HG03196 (cell line): ENCODE results near the gene NCOA1.
"Not testable (repeated sequence)": the region's sequence is repeated elsewhere in the genome, so short reads cannot be mapped to it uniquely, and the experiment has no call there.

Experiments used
- ATAC-seq: cut with Tn5 transposase; IDR thresholded peaks from one replicate; pipeline ENCODE4 v1.9.1; 2021; ENCODE audit not compliant: unreplicated experiment

NCOA1 gene

GRCh38 chr2:24771764-24772586, 280.9 kb downstream of the NCOA1 start:
- ATAC-seq: no peak

GRCh38 chr2:24774373-24774772, 283.3 kb downstream of the NCOA1 start:
- ATAC-seq: no peak

GRCh38 chr2:24779116-24779515, 288.1 kb downstream of the NCOA1 start:
- no peak for ATAC-seq

- no peak for ATAC-seq
Measured at GRCh38 chr2:24783641-24784040, 292.6 kb downstream of the NCOA1 start.

GRCh38 chr2:24785671-24786321, 294.7 kb downstream of the NCOA1 start:
- ATAC-seq: peak; percentile 81

- ATAC-seq: no peak
Measured at GRCh38 chr2:24787532-24787931, 296.5 kb downstream of the NCOA1 start.

GRCh38 chr2:24788816-24789215, 297.8 kb downstream of the NCOA1 start:
- ATAC-seq: no peak

- ATAC-seq: no peak
Measured at GRCh38 chr2:24791452-24791851, 300.4 kb downstream of the NCOA1 start.

- peak; percentile 1 for ATAC-seq
Measured at GRCh38 chr2:24792542-24792873, 301.5 kb downstream of the NCOA1 start.

GRCh38 chr2:24792874-24793760, 302.1 kb downstream of the NCOA1 start, which contains the start of the genes CENPO and PTRHD1:
Gene CENPO, plus strand, starts transcription at chr2:24793425. Its CDS starts 495 bp downstream, at chr2:24793920.
Gene PTRHD1, minus strand, starts transcription at chr2:24793391. Its CDS starts 14 bp downstream, at chr2:24793377.
- peak; percentile 88 for ATAC-seq

- no peak for ATAC-seq
Measured at GRCh38 chr2:24793761-24794435, 302.8 kb downstream of the NCOA1 start.

- ATAC-seq: no peak
Measured at GRCh38 chr2:24797644-24798043, 306.6 kb downstream of the NCOA1 start.

GRCh38 chr2:24800487-24800886, 309.4 kb downstream of the NCOA1 start:
- not testable (repeated sequence) for ATAC-seq

- not testable (repeated sequence) for ATAC-seq
Measured at GRCh38 chr2:24805811-24806660, 315.0 kb downstream of the NCOA1 start.

GRCh38 chr2:24806661-24807036, 315.6 kb downstream of the NCOA1 start:
- no peak for ATAC-seq

GRCh38 chr2:24809316-24810007, 318.4 kb downstream of the NCOA1 start:
- no peak for ATAC-seq

GRCh38 chr2:24813691-24814137, 322.7 kb downstream of the NCOA1 start:
- no peak for ATAC-seq

GRCh38 chr2:24814516-24814915, 323.5 kb downstream of the NCOA1 start:
- no peak for ATAC-seq

- no peak for ATAC-seq
Measured at GRCh38 chr2:24815171-24815570, 324.1 kb downstream of the NCOA1 start.
